GM23338 (cell line): Measurements from ENCODE around the gene WDR33. TPM values are rescaled to one million over a fixed set of nuclear protein-coding genes. Genes with fewer than 3 reads are reported as not detected.

Experiments used
- ATAC-seq: fragments of 200-7000 bp; cut with Tn5 transposase; 3 replicates; pipeline ENCODE4 v1.9.1; 2020
- DNase-seq: peaks from one replicate; pipeline ENCODE4 v3.0.0-alpha.2; 2015; ENCODE audit warnings: low spot score
- H2AFZ ChIP-seq: fragments of 200-600 bp; sonication (generic); 2 replicates; pipeline ENCODE4 v1.8.0; 2016; ENCODE audit warnings: antibody characterized with exemption, mild to moderate bottlenecking, moderate library complexity
- H3F3A ChIP-seq: fragments of 200-600 bp; sonication (generic); replicated peaks from 2 replicates; pipeline ENCODE4 v1.8.0; 2017; ENCODE audit warnings: antibody characterized with exemption, mixed run types, low read depth
- H3K27ac ChIP-seq: fragments of 200-600 bp; sonication (generic); 2 replicates; pipeline ENCODE4 v1.6.1; 2016; ENCODE audit warnings: low read depth
- H3K27me3 ChIP-seq: fragments of 200-600 bp; sonication (generic); 2 replicates; pipeline ENCODE4 v1.8.0; 2016; ENCODE audit warnings: mild to moderate bottlenecking, mixed run types, moderate library complexity; ENCODE audit not compliant: insufficient read depth
- H3K36me3 ChIP-seq: fragments of 200-600 bp; sonication (generic); 2 replicates; pipeline ENCODE4 v1.8.0; 2016; ENCODE audit warnings: mild to moderate bottlenecking; ENCODE audit not compliant: insufficient read depth
- H3K4me1 ChIP-seq: fragments of 200-600 bp; sonication (generic); 2 replicates; pipeline ENCODE4 v1.8.0; 2016; ENCODE audit warnings: mild to moderate bottlenecking, moderate library complexity; ENCODE audit not compliant: insufficient read depth
- H3K4me2 ChIP-seq: fragments of 200-600 bp; sonication (generic); 2 replicates; pipeline ENCODE4 v1.7.1; 2017; ENCODE audit warnings: mixed run types
- H3K4me3 ChIP-seq: fragments of 200-600 bp; sonication (generic); 2 replicates; pipeline ENCODE4 v1.6.1; 2016; ENCODE audit warnings: mixed run types
- H3K79me2 ChIP-seq: fragments of 200-600 bp; sonication (generic); replicated peaks from 2 replicates; pipeline ENCODE4 v1.8.0; 2017; ENCODE audit warnings: mild to moderate bottlenecking; ENCODE audit not compliant: insufficient read depth
- H3K9me2 ChIP-seq: fragments of 200-600 bp; sonication (generic); 2 replicates; pipeline ENCODE4 v1.8.0; 2017; ENCODE audit not compliant: insufficient read depth
- H4K20me1 ChIP-seq: fragments of 200-600 bp; sonication (generic); replicated peaks from 2 replicates; pipeline ENCODE4 v1.8.0; 2017; ENCODE audit warnings: mild to moderate bottlenecking; ENCODE audit not compliant: insufficient read depth
- H3K27ac Mint-ChIP-seq: 2 replicates; pipeline ENCODE4 v1.8.0; 2020; ENCODE audit warnings: inconsistent platforms, mild to moderate bottlenecking, moderate library complexity, mixed read lengths
- H3K27me3 Mint-ChIP-seq: 3 replicates; pipeline ENCODE4 v1.8.0; 2022; ENCODE audit warnings: low read depth, mild to moderate bottlenecking, moderate library complexity, mixed read lengths, inconsistent platforms; ENCODE audit not compliant: insufficient read depth, poor library complexity
- H3K36me3 Mint-ChIP-seq: 3 replicates; pipeline ENCODE4 v1.8.0; 2021; ENCODE audit warnings: low read depth, mild to moderate bottlenecking, inconsistent platforms, moderate library complexity, mixed read lengths
- H3K4me1 Mint-ChIP-seq: 3 replicates; pipeline ENCODE4 v1.8.0; 2020; ENCODE audit warnings: mild to moderate bottlenecking, inconsistent platforms, mixed read lengths
- H3K4me3 Mint-ChIP-seq: 3 replicates; pipeline ENCODE4 v1.8.0; 2021; ENCODE audit warnings: moderate library complexity, mild to moderate bottlenecking, inconsistent platforms, mixed read lengths
- H3K9me3 Mint-ChIP-seq: 3 replicates; pipeline ENCODE4 v1.8.0; 2020; ENCODE audit warnings: moderate library complexity, mild to moderate bottlenecking, inconsistent platforms, mixed read lengths
- CTCF ChIP-seq, 2 experiments: fragments of 200-600 bp in 1 of 2; sonication (generic) in 1 of 2; conservative IDR thresholded peaks; 2 replicates each; pipeline versions ENCODE4 v1.5.1 to v1.6.1; 2016 to 2017; ENCODE audit warnings: antibody characterized with exemption in 2 of 2, low read depth in 2 of 2, mild to moderate bottlenecking in 2 of 2, moderate library complexity in 1 of 2
- ETS1 ChIP-seq: IDR thresholded peaks from 2 replicates; pipeline ENCODE4 v1.6.1; 2016; ENCODE audit warnings: antibody characterized with exemption
- EZH2 ChIP-seq: fragments of 200-600 bp; sonication (generic); IDR thresholded peaks from one replicate; pipeline ENCODE4 v1.8.0; 2017; ENCODE audit warnings: antibody characterized with exemption, mild to moderate bottlenecking, low read depth; ENCODE audit not compliant: unreplicated experiment
- EZH2phosphoT487 ChIP-seq: fragments of 200-600 bp; sonication (generic); IDR thresholded peaks from one replicate; pipeline ENCODE4 v1.8.1; 2018; ENCODE audit warnings: antibody characterized with exemption; ENCODE audit not compliant: unreplicated experiment
- JUNB ChIP-seq: IDR thresholded peaks from one replicate; pipeline ENCODE4 v1.6.1; 2016; ENCODE audit warnings: antibody characterized with exemption; ENCODE audit not compliant: unreplicated experiment
- NANOG ChIP-seq: IDR thresholded peaks from 2 replicates; pipeline ENCODE4 v1.6.1; 2016; ENCODE audit warnings: antibody characterized with exemption, borderline replicate concordance
- POLR2AphosphoS5 ChIP-seq: IDR thresholded peaks from 2 replicates; pipeline ENCODE4 v1.6.1; 2016; ENCODE audit warnings: antibody characterized with exemption, low read depth
- REST ChIP-seq: IDR thresholded peaks from one replicate; pipeline ENCODE4 v1.6.1; 2018; ENCODE audit warnings: antibody characterized with exemption; ENCODE audit not compliant: unreplicated experiment
- STAT1 ChIP-seq: IDR thresholded peaks from one replicate; pipeline ENCODE4 v1.6.1; 2016; ENCODE audit warnings: antibody characterized with exemption; ENCODE audit not compliant: unreplicated experiment
- ZNF114 ChIP-seq: fragments of 250-450 bp; sonication (Bioruptor Pico); IDR thresholded peaks from 2 replicates; pipeline ENCODE4 v1.5.0; 2020; ENCODE audit warnings: mild to moderate bottlenecking, moderate library complexity
- ZNF331 ChIP-seq: fragments of 250-450 bp; sonication (Bioruptor Pico); IDR thresholded peaks from 2 replicates; pipeline ENCODE4 v1.5.0; 2020; ENCODE audit warnings: low read depth, mild to moderate bottlenecking, moderate library complexity
- ZNF462 ChIP-seq: fragments of 250-450 bp; sonication (Bioruptor Pico); IDR thresholded peaks from 2 replicates; pipeline ENCODE4 v1.5.0; 2020; ENCODE audit warnings: mild to moderate bottlenecking, moderate library complexity
- polyA plus RNA-seq: library from polyadenylated mRNA; unstranded; fragments of >200 nt; fragmentation: Nextera tagmentation; extraction: Ambion mirVana; gene quantifications from 2 replicates; pipeline ENCODE4 v1.2.1, GENCODE V29; 2016
- total RNA-seq: library from RNA; depleted of rRNA; stranded (reverse); fragments of >200 nt; shearing (Covaris generic); gene quantifications from 2 replicates; pipeline ENCODE4 v1.2.3, GENCODE V29; 2014

Gene WDR33
- total and polyA plus RNA-seq, 2 experiments from 2014 or later, result 37.2 to 54.7 TPM

- ATAC-seq, result no peak
- Histone ChIP-seq H3K36me3 (peaks cover 15% of the 10 kb centered on the region; the same call in 1 of the 2 replicates), H3K27me3 (no peaks in the 10 kb centered on the region), H3F3A (no peaks in the 10 kb centered on the region), H4K20me1 (peaks cover 55% of the 10 kb centered on the region), H3K4me2 (no peak overlapping the region), H3K9me2 (no peaks in the 10 kb centered on the region), H3K4me3 (no peak overlapping the region), H3K27ac (no peak overlapping the region), H3K79me2 (peaks cover 59% of the 10 kb centered on the region), H2AFZ (no peak overlapping the region), H3K4me1 (peaks cover 5% of the 10 kb centered on the region; the same call in 1 of the 2 replicates)
- Mint-ChIP-seq H3K27ac (no peak overlapping the region; the same call in 1 of the 2 replicates), H3K9me3 (no peaks in the 10 kb centered on the region; the same call in 2 of the 3 replicates), H3K27me3 (no peaks in the 10 kb centered on the region), H3K36me3 (peaks cover 25% of the 10 kb centered on the region), H3K4me3 (no peak overlapping the region), H3K4me1 (peaks cover 8% of the 10 kb centered on the region)
- TF ChIP-seq NANOG, result no peak
- no peak for TF ChIP-seq CTCF (conservative IDR thresholded peaks at IDR 0.05; ENCODE audit: low read depth in 2 of 2)
- no peak for TF ChIP-seq POLR2AphosphoS5
- no peak for TF ChIP-seq EZH2
- TF ChIP-seq ZNF462 (CRISPR knock-in tag), result no peak
- no peak for TF ChIP-seq STAT1
- no peak for TF ChIP-seq ZNF331 (CRISPR knock-in tag)
- TF ChIP-seq JUNB, result no peak
- TF ChIP-seq ETS1, result no peak
- TF ChIP-seq EZH2phosphoT487, result no peak
- no peak for TF ChIP-seq ZNF114
- TF ChIP-seq REST, result no peak
- DNase-seq, result no peak
Measured at GRCh38 chr2:127770973-127771735, 39.8 kb downstream of the WDR33 start.
